Stimulated activated CD8-positive, alpha-beta memory T cell treated with anti-CD3 and anti-CD28 coated beads, Interleukin-7, amount 100 ng/mL, for 4 hours (primary cell): ENCODE measurements around the gene WWOX.
A peak's percentile ranks its signal among the peaks of the same experiment; 100 is the strongest.

ENCODE experiments used
- DNase-seq, 2 donors: peaks; one replicate each; pipeline ENCODE4 v3.0.0-alpha.2; 2020; ENCODE audit warnings: low read depth in 2 of 2

Gene WWOX

GRCh38 chr16:79093554-79093967, 994.1 kb downstream of the WWOX start:
- peak in 1 of 2 donors; percentile 33 for DNase-seq

GRCh38 chr16:79096246-79096645, 996.8 kb downstream of the WWOX start:
- DNase-seq, result no peak

GRCh38 chr16:79097166-79097565, 997.7 kb downstream of the WWOX start:
- DNase-seq, result no peak

- DNase-seq, result no peak
These were observed 998.3 kb downstream of the WWOX start for GRCh38 chr16:79097771-79098170.

GRCh38 chr16:79098907-79099306, 999.5 kb downstream of the WWOX start:
- DNase-seq, result no peak

GRCh38 chr16:79099716-79100115, 1000.3 kb downstream of the WWOX start:
- DNase-seq, result no peak

GRCh38 chr16:79100447-79100846, 1001.0 kb downstream of the WWOX start:
- no peak for DNase-seq

- no peak for DNase-seq
These were observed 1002.0 kb downstream of the WWOX start for GRCh38 chr16:79101491-79101890.

GRCh38 chr16:79104567-79104966, 1005.1 kb downstream of the WWOX start:
- no peak for DNase-seq

GRCh38 chr16:79107301-79107700, 1007.8 kb downstream of the WWOX start:
- no peak for DNase-seq

- no peak for DNase-seq
These were observed 1010.3 kb downstream of the WWOX start for GRCh38 chr16:79109771-79110170.

- no peak for DNase-seq
These were observed 1010.8 kb downstream of the WWOX start for GRCh38 chr16:79110242-79110641.

- DNase-seq, result no peak
These were observed 1011.5 kb downstream of the WWOX start for GRCh38 chr16:79110953-79111352.

- no peak for DNase-seq
These were observed 1013.0 kb downstream of the WWOX start for GRCh38 chr16:79112462-79112861.

- no peak for DNase-seq
These were observed 1014.4 kb downstream of the WWOX start for GRCh38 chr16:79113826-79114225.

GRCh38 chr16:79114759-79115158, 1015.3 kb downstream of the WWOX start:
- DNase-seq, result no peak

GRCh38 chr16:79121906-79122305, 1022.5 kb downstream of the WWOX start:
- no peak for DNase-seq

- DNase-seq, result no peak
These were observed 1022.9 kb downstream of the WWOX start for GRCh38 chr16:79122343-79122742.

GRCh38 chr16:79124016-79124756, 1024.7 kb downstream of the WWOX start:
- DNase-seq, result no peak

- no peak for DNase-seq
These were observed 1028.3 kb downstream of the WWOX start for GRCh38 chr16:79127766-79128165.

GRCh38 chr16:79128706-79129105, 1029.3 kb downstream of the WWOX start:
- no peak for DNase-seq

- no peak for DNase-seq
These were observed 1031.2 kb downstream of the WWOX start for GRCh38 chr16:79130616-79131015.

GRCh38 chr16:79131321-79132075, 1032.0 kb downstream of the WWOX start:
- DNase-seq, result no peak
